Erythroblast (primary cell): ENCODE measurements around the gene NR1H2.

Experiments used
- GATA1 ChIP-seq: IDR thresholded peaks from 2 replicates; pipeline ENCODE4 v1.6.1; 2011; ENCODE audit warnings: low read depth, mild to moderate bottlenecking, control low read depth, low read length, moderate library complexity
- POLR2A ChIP-seq: IDR thresholded peaks from 2 replicates; pipeline ENCODE4 v1.6.1; 2011; ENCODE audit warnings: mild to moderate bottlenecking, low read length

GRCh38 chr19:50393589-50393988 lies 17.3 kb downstream of the NR1H2 start:
- TF ChIP-seq POLR2A (no peak), GATA1 (no peak)
